Parathyroid adenoma (tissue), 2 donors: ENCODE results near the gene SLC36A4.

ENCODE experiments used
- H2AFZ ChIP-seq: fragments of 300-600 bp; sonication (generic); one replicate; pipeline ENCODE4 v1.7.0; 2017; ENCODE audit warnings: antibody characterized with exemption, mild to moderate bottlenecking
- H3K27ac ChIP-seq: fragments of 300-600 bp; sonication (generic); one replicate; pipeline ENCODE4 v1.7.0; 2017
- H3K27me3 ChIP-seq: fragments of 300-600 bp; sonication (generic); one replicate; pipeline ENCODE4 v1.7.0; 2017; ENCODE audit warnings: low read length; ENCODE audit not compliant: control insufficient read depth, insufficient read depth
- H3K36me3 ChIP-seq: fragments of 300-600 bp; sonication (generic); one replicate; pipeline ENCODE4 v1.7.0; 2017; ENCODE audit warnings: low read length; ENCODE audit not compliant: control insufficient read depth, insufficient read depth
- H3K4me1 ChIP-seq: fragments of 300-600 bp; sonication (generic); one replicate; pipeline ENCODE4 v1.7.0; 2017; ENCODE audit warnings: control low read depth
- H3K4me2 ChIP-seq: fragments of 300-600 bp; sonication (generic); one replicate; pipeline ENCODE4 v1.7.0; 2017; ENCODE audit warnings: low read length
- H3K4me3 ChIP-seq: fragments of 300-600 bp; sonication (generic); one replicate; pipeline ENCODE4 v1.7.0; 2017; ENCODE audit warnings: low read depth, low read length
- H3K79me2 ChIP-seq: fragments of 300-600 bp; sonication (generic); one replicate; pipeline ENCODE4 v1.7.0; 2017; ENCODE audit warnings: control low read depth
- H3K9ac ChIP-seq: fragments of 300-600 bp; sonication (generic); one replicate; pipeline ENCODE4 v1.7.0; 2017; ENCODE audit warnings: mild to moderate bottlenecking
- H3K9me3 ChIP-seq: fragments of 300-600 bp; sonication (generic); one replicate; pipeline ENCODE4 v1.7.0; 2017; ENCODE audit warnings: low read length; ENCODE audit not compliant: control insufficient read depth
- CTCF ChIP-seq: fragments of 300-600 bp; sonication (generic); IDR thresholded peaks from one replicate; pipeline ENCODE4 v1.7.0; 2017; ENCODE audit warnings: antibody characterized with exemption, mild to moderate bottlenecking
- donor health status: primary hyperparathyroidism.

Gene SLC36A4

GRCh38 chr11:93155738-93156137 is 42.1 kb downstream of the SLC36A4 start:
- Histone ChIP-seq H3K4me3 (no peak overlapping the region), H3K4me1 (no peaks in the 10 kb centered on the region), H3K36me3 (no peaks in the 10 kb centered on the region), H3K27me3 (no peaks in the 10 kb centered on the region), H3K4me2 (no peak overlapping the region), H2AFZ (no peak overlapping the region), H3K9ac (no peak overlapping the region), H3K79me2 (no peaks in the 10 kb centered on the region), H3K9me3 (no peaks in the 10 kb centered on the region), H3K27ac (no peak overlapping the region)
- TF ChIP-seq CTCF: no peak

GRCh38 chr11:93145390-93145915 is 52.3 kb downstream of the SLC36A4 start:
- Histone ChIP-seq H3K4me3 (no peak overlapping the region), H3K27ac (no peak overlapping the region), H3K9ac (no peak overlapping the region), H2AFZ (no peak overlapping the region), H3K79me2 (no peaks in the 10 kb centered on the region), H3K27me3 (no peaks in the 10 kb centered on the region), H3K4me1 (no peaks in the 10 kb centered on the region), H3K9me3 (no peaks in the 10 kb centered on the region), H3K4me2 (no peak overlapping the region), H3K36me3 (no peaks in the 10 kb centered on the region)
- TF ChIP-seq CTCF: no peak

- H2AFZ ChIP-seq: no peak overlapping the region
- TF ChIP-seq CTCF: no peak
- no peaks in the 10 kb centered on the region for H3K79me2 ChIP-seq
- H3K9ac ChIP-seq: no peak overlapping the region
- no peaks in the 10 kb centered on the region for H3K27me3 ChIP-seq
- no peaks in the 10 kb centered on the region for H3K4me1 ChIP-seq
- H3K4me2 ChIP-seq: no peak overlapping the region
- H3K27ac ChIP-seq: no peak overlapping the region
- no peaks in the 10 kb centered on the region for H3K9me3 ChIP-seq
- H3K4me3 ChIP-seq: no peak overlapping the region
- H3K36me3 ChIP-seq: no peaks in the 10 kb centered on the region
Measured at GRCh38 chr11:93143800-93144199, 54.0 kb downstream of the SLC36A4 start.

- Histone ChIP-seq H3K9me3 (no peaks in the 10 kb centered on the region), H3K36me3 (no peaks in the 10 kb centered on the region), H3K27me3 (no peaks in the 10 kb centered on the region), H2AFZ (no peak overlapping the region), H3K9ac (no peak overlapping the region), H3K27ac (no peak overlapping the region), H3K4me1 (no peaks in the 10 kb centered on the region), H3K4me2 (no peak overlapping the region), H3K79me2 (no peaks in the 10 kb centered on the region), H3K4me3 (no peak overlapping the region)
- TF ChIP-seq CTCF: no peak
Measured at GRCh38 chr11:93143186-93143585, 54.6 kb downstream of the SLC36A4 start.

- no peak overlapping the region for H2AFZ ChIP-seq
- H3K27ac ChIP-seq: no peak overlapping the region
- H3K79me2 ChIP-seq: no peaks in the 10 kb centered on the region
- no peaks in the 10 kb centered on the region for H3K27me3 ChIP-seq
- H3K4me3 ChIP-seq: no peak overlapping the region
- H3K4me1 ChIP-seq: no peaks in the 10 kb centered on the region
- no peak overlapping the region for H3K4me2 ChIP-seq
- H3K9ac ChIP-seq: no peak overlapping the region
- TF ChIP-seq CTCF: no peak
- H3K36me3 ChIP-seq: no peaks in the 10 kb centered on the region
- no peaks in the 10 kb centered on the region for H3K9me3 ChIP-seq
Measured at GRCh38 chr11:93133488-93134109, 64.2 kb downstream of the SLC36A4 start.
